ENCODE measurements around the gene BBOF1.
"Not testable (repeated sequence)": the region's sequence is repeated elsewhere in the genome, so short reads cannot be mapped to it uniquely, and the experiment has no call there.

DNA sequence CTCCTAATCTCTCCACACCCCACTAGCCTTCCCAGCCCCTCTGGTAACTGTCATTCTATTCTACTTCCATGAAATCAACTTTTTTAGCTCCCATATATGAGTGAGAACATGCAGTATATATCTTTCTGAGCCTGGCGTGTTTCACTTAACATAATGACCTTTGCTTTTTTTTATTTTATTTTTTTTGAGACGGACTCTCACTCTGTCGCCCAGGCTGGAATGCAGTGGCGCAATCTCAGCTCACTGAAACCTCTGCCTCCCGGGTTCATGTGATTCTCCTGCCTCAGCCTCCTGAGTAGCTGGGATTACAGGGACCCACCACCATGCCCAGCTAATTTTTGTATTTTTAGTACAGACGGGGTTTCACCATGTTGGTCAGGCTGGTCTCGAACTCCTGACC lies 30.5 kb upstream of the BBOF1 start:
- not testable (repeated sequence) for TF ChIP-seq MAZ (IDR thresholded peaks at IDR 0.05; ENCODE audit: borderline replicate concordance, low read depth, low read length); POLR2A (IDR thresholded peaks at IDR 0.05; ENCODE audit: low read length)
- TF ChIP-seq, protein P1, sequence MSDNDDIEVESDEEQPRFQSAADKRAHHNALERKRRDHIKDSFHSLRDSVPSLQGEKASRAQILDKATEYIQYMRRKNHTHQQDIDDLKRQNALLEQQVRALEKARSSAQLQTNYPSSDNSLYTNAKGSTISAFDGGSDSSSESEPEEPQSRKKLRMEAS (IDR thresholded peaks at IDR 0.05), result not testable (repeated sequence)
- TF ChIP-seq, protein P2, sequence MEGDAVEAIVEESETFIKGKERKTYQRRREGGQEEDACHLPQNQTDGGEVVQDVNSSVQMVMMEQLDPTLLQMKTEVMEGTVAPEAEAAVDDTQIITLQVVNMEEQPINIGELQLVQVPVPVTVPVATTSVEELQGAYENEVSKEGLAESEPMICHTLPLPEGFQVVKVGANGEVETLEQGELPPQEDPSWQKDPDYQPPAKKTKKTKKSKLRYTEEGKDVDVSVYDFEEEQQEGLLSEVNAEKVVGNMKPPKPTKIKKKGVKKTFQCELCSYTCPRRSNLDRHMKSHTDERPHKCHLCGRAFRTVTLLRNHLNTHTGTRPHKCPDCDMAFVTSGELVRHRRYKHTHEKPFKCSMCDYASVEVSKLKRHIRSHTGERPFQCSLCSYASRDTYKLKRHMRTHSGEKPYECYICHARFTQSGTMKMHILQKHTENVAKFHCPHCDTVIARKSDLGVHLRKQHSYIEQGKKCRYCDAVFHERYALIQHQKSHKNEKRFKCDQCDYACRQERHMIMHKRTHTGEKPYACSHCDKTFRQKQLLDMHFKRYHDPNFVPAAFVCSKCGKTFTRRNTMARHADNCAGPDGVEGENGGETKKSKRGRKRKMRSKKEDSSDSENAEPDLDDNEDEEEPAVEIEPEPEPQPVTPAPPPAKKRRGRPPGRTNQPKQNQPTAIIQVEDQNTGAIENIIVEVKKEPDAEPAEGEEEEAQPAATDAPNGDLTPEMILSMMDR (IDR thresholded peaks at IDR 0.05), result not testable (repeated sequence)
